ENCODE results near the gene OCIAD2. TPM values are rescaled to one million over a fixed set of nuclear protein-coding genes. Genes with fewer than 3 reads are reported as not detected.
"Not testable (repeated sequence)": the region's sequence is repeated elsewhere in the genome, so short reads cannot be mapped to it uniquely, and the experiment has no call there.

OCIAD2 gene
- polyA plus RNA-seq, 2 donors: 39.8 to 40.2 TPM

DNA sequence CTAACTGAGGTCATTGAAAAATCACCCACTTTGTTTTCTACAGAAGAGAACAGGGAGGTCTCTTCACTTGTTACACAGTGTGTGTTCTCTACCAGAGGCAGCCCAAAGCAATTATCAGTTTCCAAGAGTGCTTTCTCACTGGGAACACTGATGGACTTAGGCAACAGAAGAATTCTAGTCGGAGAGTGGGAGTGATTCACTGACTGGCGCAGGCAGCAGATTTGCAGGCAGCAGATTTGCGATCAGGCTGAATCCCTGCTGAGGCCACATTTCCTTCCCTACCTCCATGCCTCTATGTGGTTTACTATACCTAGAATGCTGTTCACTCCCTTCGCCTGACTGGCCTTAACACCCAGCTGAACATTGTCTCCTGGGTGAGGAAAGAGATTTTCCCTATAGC is 6.6 kb downstream of the OCIAD2 start:
- H3K27me3 ChIP-seq (ENCODE audit: control insufficient read depth in 1 of 2, insufficient read depth in 2 of 2, low read length in 2 of 2): no peaks in the 10 kb centered on the region
- 86 to 92% methylated on average over 4 of the region's 4 CpGs for WGBS, 2 donors
- no peak overlapping the region for H3K27ac ChIP-seq (ENCODE audit: low read depth in 2 of 2, low read length in 1 of 2)
- peaks cover 3 to 6% of the 10 kb centered on the region in 2 donors for H3K36me3 ChIP-seq (ENCODE audit: control insufficient read depth in 2 of 2, insufficient read depth in 2 of 2, low read length in 1 of 2)
- peaks cover 0 to 4% of the 10 kb centered on the region in 2 donors for H3K4me1 ChIP-seq (ENCODE audit: control insufficient read depth in 2 of 2, insufficient read depth in 2 of 2, low read length in 1 of 2)
- H3K9me3 ChIP-seq (ENCODE audit: control insufficient read depth in 2 of 2, insufficient read depth in 1 of 2, low read depth in 1 of 2, low read length in 1 of 2): no peaks in the 10 kb centered on the region
- no peak overlapping the region for H3K4me3 ChIP-seq (ENCODE audit: low read depth in 1 of 2, low read length in 2 of 2)

DNA sequence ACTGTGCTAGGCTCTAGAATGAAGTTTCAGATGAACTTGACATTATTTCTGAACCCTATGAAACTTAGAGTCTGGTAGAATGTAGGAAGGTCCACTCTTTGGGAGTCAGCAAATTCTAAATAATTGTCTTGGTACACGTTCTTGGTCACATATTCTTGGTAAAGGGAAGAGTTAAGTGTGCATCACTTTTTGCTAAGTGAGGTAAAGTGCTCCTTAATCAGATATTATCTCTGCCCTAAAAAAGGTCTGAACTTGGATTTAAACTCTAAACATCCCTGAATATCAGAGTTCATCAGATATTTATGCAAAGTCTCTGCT is 7.2 kb downstream of the OCIAD2 start:
- Histone ChIP-seq H3K9me3 (ENCODE audit: control insufficient read depth in 2 of 2, insufficient read depth in 1 of 2, low read depth in 1 of 2, low read length in 1 of 2) (no peaks in the 10 kb centered on the region), H3K27ac (ENCODE audit: low read depth in 2 of 2, low read length in 1 of 2) (no peak overlapping the region), H3K4me3 (ENCODE audit: low read depth in 1 of 2, low read length in 2 of 2) (no peak overlapping the region), H3K27me3 (ENCODE audit: control insufficient read depth in 1 of 2, insufficient read depth in 2 of 2, low read length in 2 of 2) (no peaks in the 10 kb centered on the region), H3K36me3 (ENCODE audit: control insufficient read depth in 2 of 2, insufficient read depth in 2 of 2, low read length in 1 of 2) (peaks cover 3 to 6% of the 10 kb centered on the region in 2 donors), H3K4me1 (ENCODE audit: control insufficient read depth in 2 of 2, insufficient read depth in 2 of 2, low read length in 1 of 2) (peaks cover 0 to 4% of the 10 kb centered on the region in 2 donors)
- 76 to 77% methylated on average over 1 of the region's 1 CpG for WGBS, 2 donors

DNA sequence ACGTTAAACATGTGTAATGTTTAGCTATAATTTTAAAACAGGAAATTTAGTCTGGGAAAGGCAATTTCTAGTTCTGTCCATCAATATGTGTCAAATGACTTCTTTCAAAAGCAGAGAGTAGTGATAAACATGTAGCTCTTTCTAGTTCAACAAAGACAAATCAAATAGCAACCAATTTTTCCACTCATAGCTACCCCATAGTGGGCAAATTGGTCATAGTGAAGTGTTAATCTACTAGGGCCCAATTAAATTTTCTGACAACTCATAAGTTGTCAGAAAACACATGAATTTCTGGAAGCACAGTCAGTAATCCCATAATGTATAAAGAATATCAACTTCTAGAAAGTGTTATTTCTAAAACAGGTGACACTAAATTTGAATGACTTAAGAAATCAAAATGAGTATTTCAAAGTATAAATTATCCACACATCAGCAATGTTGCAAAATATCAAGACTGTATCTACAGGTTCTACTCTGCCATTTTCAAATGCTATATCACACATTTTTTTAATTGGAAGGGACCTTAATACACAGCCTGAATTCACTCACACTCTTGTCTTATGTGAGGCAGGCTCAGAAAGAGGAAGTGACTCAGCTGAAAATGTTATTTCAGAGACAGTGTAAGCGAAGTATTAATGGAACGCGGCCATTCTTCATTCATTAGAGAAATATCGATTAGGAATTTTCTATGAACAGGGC is 7.7 kb downstream of the OCIAD2 start:
- Histone ChIP-seq H3K27ac (ENCODE audit: low read depth in 2 of 2, low read length in 1 of 2) (no peak overlapping the region), H3K4me3 (ENCODE audit: low read depth in 1 of 2, low read length in 2 of 2) (no peak overlapping the region), H3K4me1 (ENCODE audit: control insufficient read depth in 2 of 2, insufficient read depth in 2 of 2, low read length in 1 of 2) (peaks cover 0 to 4% of the 10 kb centered on the region in 2 donors), H3K9me3 (ENCODE audit: control insufficient read depth in 2 of 2, insufficient read depth in 1 of 2, low read depth in 1 of 2, low read length in 1 of 2) (no peaks in the 10 kb centered on the region), H3K36me3 (ENCODE audit: control insufficient read depth in 2 of 2, insufficient read depth in 2 of 2, low read length in 1 of 2) (peaks cover 3 to 6% of the 10 kb centered on the region in 2 donors), H3K27me3 (ENCODE audit: control insufficient read depth in 1 of 2, insufficient read depth in 2 of 2, low read length in 2 of 2) (no peaks in the 10 kb centered on the region)
- 77 to 78% methylated on average over 5 of the region's 5 CpGs for WGBS, 2 donors

DNA sequence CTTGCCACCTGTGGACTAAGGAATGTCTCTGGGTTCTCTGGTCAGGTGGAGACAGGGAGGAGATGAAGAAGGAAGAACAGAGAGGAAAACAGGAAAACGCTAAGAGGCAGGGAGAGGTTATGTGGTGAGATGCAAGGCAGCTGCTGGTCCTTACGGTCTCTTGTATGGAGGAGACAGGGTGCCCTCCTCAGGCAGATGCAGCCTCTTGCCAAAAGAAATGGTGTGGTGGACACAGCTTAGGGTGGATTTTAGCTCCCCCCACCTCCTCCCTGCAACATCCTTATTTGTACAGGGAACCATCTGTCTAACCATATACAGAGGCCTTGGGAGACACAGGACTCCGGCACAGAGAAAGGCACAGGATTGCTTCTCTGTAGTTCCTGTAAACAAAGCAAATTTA is 9.7 kb downstream of the OCIAD2 start:
- Histone ChIP-seq H3K4me1 (ENCODE audit: control insufficient read depth in 2 of 2, insufficient read depth in 2 of 2, low read length in 1 of 2) (no peaks in the 10 kb centered on the region), H3K36me3 (ENCODE audit: control insufficient read depth in 2 of 2, insufficient read depth in 2 of 2, low read length in 1 of 2) (peaks cover 3 to 6% of the 10 kb centered on the region in 2 donors), H3K27me3 (ENCODE audit: control insufficient read depth in 1 of 2, insufficient read depth in 2 of 2, low read length in 2 of 2) (no peaks in the 10 kb centered on the region), H3K27ac (ENCODE audit: low read depth in 2 of 2, low read length in 1 of 2) (no peak overlapping the region), H3K9me3 (ENCODE audit: control insufficient read depth in 2 of 2, insufficient read depth in 1 of 2, low read depth in 1 of 2, low read length in 1 of 2) (no peaks in the 10 kb centered on the region), H3K4me3 (ENCODE audit: low read depth in 1 of 2, low read length in 2 of 2) (no peak overlapping the region)
- 89 to 90% methylated on average over 3 of the region's 3 CpGs for WGBS, 2 donors

DNA sequence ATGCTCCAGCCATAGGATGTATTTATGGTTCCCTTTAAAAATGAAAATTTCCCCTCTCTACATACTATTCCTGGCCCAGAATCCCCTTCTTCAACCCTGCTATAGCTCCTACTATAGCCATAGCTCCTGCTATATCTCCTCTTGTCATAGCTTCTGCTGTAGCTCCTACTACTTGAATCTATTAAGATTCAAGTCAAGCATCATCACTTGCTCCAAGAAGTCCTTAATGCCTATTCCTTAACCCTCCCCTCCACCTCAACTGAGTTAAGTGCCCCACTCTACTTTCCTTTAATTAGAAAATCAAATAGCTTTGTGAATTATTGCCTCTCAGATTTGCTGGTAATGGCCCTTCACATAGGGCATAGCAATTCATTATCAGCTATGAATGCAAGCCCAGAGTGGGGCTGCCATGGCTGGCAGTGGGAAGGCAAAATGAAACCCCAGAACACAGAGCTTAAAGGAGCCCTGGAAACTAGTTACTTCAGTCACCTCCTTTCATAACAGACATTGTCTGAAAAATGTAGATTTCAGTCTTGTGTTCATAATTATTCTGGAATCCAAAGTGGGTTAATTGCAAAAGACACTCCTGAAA is 15.4 kb downstream of the OCIAD2 start:
- Histone ChIP-seq H3K27me3 (ENCODE audit: control insufficient read depth in 1 of 2, insufficient read depth in 2 of 2, low read length in 2 of 2) (no peaks in the 10 kb centered on the region), H3K36me3 (ENCODE audit: control insufficient read depth in 2 of 2, insufficient read depth in 2 of 2, low read length in 1 of 2) (peaks cover 0 to 2% of the 10 kb centered on the region in 2 donors), H3K27ac (ENCODE audit: low read depth in 2 of 2, low read length in 1 of 2) (no peak overlapping the region), H3K4me1 (ENCODE audit: control insufficient read depth in 2 of 2, insufficient read depth in 2 of 2, low read length in 1 of 2) (no peaks in the 10 kb centered on the region), H3K4me3 (ENCODE audit: low read depth in 1 of 2, low read length in 2 of 2) (no peak overlapping the region), H3K9me3 (ENCODE audit: control insufficient read depth in 2 of 2, insufficient read depth in 1 of 2, low read depth in 1 of 2, low read length in 1 of 2) (no peaks in the 10 kb centered on the region)

DNA sequence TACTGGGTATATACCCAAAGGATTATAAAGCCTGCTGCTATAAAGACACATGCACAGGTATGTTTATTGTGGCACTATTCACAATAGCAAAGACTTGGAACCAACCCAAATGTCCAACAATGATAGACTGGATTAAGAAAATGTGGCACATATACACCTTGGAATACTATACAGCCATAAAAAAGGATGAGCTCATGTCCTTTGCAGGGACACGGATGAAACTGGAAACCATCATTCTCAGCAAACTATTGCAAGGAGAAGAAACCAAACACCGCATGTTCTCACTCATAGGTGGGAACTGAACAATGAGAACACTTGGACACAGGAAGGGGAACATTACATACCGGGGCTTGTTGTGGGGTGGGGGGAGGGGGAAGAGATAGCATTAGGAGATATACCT is 16.8 kb downstream of the OCIAD2 start:
- WGBS, 2 donors: 97% methylated on average over 3 of the region's 3 CpGs
- H3K27me3 ChIP-seq (ENCODE audit: control insufficient read depth in 1 of 2, insufficient read depth in 2 of 2, low read length in 2 of 2); H3K36me3 ChIP-seq (ENCODE audit: control insufficient read depth in 2 of 2, insufficient read depth in 2 of 2, low read length in 1 of 2); H3K4me3 ChIP-seq (ENCODE audit: low read depth in 1 of 2, low read length in 2 of 2); H3K4me1 ChIP-seq (ENCODE audit: control insufficient read depth in 2 of 2, insufficient read depth in 2 of 2, low read length in 1 of 2); H3K27ac ChIP-seq (ENCODE audit: low read depth in 2 of 2, low read length in 1 of 2); H3K9me3 ChIP-seq (ENCODE audit: control insufficient read depth in 2 of 2, insufficient read depth in 1 of 2, low read depth in 1 of 2, low read length in 1 of 2): not testable (repeated sequence)

DNA sequence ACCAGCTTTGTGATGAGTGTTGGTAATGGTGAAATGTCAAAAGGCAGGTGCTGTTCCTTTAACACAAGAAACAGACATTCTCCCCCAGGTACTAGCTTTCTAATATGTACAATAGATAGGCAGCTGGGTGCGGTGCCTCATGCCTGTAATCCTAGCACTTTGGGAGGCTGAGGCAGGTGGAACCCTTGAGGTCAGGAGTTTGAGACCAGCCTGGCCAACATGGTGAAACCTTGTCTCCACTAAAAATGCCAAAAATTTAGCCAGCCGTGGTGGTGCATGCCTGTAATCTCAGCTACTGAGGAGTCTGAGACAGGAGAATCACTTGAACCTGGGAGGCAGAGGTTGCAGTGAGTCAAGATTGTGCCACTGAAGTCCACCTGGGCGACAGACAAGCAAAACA is 24.9 kb downstream of the OCIAD2 start:
- H3K9me3 ChIP-seq (ENCODE audit: control insufficient read depth in 2 of 2, insufficient read depth in 1 of 2, low read depth in 1 of 2, low read length in 1 of 2); H3K27ac ChIP-seq (ENCODE audit: low read depth in 2 of 2, low read length in 1 of 2); H3K4me3 ChIP-seq (ENCODE audit: low read depth in 1 of 2, low read length in 2 of 2); H3K4me1 ChIP-seq (ENCODE audit: control insufficient read depth in 2 of 2, insufficient read depth in 2 of 2, low read length in 1 of 2); H3K27me3 ChIP-seq (ENCODE audit: control insufficient read depth in 1 of 2, insufficient read depth in 2 of 2, low read length in 2 of 2); H3K36me3 ChIP-seq (ENCODE audit: control insufficient read depth in 2 of 2, insufficient read depth in 2 of 2, low read length in 1 of 2): not testable (repeated sequence)
- WGBS, 2 donors: 82 to 86% methylated on average over 3 of the region's 3 CpGs

DNA sequence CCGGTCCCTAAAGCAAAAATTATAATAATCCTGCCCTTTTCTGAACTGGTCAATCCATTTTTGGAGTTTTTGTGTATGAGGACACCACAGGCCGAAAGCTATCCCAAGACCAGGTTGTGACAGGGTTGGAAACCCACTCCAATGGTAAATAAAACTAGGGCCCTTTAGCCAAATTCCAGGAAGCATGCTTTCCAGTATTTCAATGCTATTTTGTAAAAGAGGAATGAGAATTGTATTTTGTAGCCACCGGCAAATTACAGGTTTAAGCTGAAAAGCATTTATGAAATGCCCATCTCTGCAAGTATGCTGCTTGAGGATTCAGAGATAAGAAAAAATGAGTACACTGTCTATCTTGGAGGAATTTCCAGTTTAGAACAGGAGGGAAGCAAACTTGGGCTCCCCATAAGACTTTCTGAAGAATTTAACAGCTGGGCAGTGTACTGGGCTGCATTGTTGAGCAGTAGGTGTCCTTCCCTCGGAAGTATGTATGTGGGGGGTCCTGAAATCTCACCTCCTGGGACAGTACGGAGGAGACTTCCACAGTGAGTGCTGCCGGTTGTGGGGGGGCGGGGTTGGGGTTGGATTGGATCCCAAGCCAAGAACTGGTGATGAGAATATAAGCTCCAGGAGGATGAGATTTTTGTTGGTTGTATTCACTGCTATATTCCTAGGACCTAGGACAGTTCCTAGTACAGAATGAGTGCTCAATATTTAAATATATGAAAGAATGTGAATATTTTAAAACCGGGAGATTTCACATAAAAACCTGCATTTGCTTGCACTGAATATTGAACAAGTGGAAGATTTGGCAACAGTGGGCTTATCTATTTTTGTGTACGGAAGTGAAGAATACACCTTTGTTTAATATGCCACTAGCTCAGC is 26.8 kb downstream of the OCIAD2 start:
- H3K27me3 ChIP-seq (ENCODE audit: control insufficient read depth in 1 of 2, insufficient read depth in 2 of 2, low read length in 2 of 2): no peaks in the 10 kb centered on the region
- no peak overlapping the region for H3K27ac ChIP-seq (ENCODE audit: low read depth in 2 of 2, low read length in 1 of 2)
- H3K4me1 ChIP-seq (ENCODE audit: control insufficient read depth in 2 of 2, insufficient read depth in 2 of 2, low read length in 1 of 2): peaks cover 0 to under 1% of the 10 kb centered on the region in 2 donors
- H3K4me3 ChIP-seq (ENCODE audit: low read depth in 1 of 2, low read length in 2 of 2): no peak overlapping the region
- H3K9me3 ChIP-seq (ENCODE audit: control insufficient read depth in 2 of 2, insufficient read depth in 1 of 2, low read depth in 1 of 2, low read length in 1 of 2): no peaks in the 10 kb centered on the region
- H3K36me3 ChIP-seq (ENCODE audit: control insufficient read depth in 2 of 2, insufficient read depth in 2 of 2, low read length in 1 of 2): no peaks in the 10 kb centered on the region
- WGBS, 2 donors: 70 to 71% methylated on average over 9 of the region's 9 CpGs

DNA sequence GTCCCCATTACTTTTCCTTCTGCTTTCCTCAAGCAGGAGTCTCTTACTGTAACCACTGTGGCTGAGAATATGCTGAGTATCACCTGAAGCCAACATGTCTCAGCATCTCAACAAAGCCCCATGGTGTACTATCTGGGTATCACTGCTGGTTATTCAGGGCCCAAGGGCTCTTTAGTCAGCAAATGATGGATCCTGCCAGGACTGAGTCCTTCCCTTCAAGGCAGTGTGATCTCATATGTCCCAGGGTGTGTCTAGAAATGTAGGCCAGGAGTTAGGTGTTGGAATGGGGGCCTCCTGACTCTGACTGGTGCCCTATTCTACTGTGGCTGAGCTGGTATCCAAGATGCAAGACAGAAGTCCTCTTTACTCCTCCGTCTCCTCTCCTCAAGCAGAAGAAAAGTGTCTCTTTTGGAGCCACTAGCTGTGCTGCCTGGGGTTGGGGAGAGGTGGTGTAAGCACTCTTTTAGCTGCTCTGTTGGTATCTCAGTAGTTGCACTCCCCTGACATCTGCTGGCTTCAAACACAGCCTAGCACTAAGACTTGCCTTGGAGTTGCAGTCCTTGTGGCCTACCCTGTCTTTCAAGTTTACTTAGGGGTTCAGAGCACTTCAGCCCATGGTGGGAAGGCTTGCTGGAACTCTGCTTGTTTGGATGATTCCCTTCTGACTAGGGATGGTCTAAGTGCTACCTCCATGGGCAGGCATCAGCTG is 28.6 kb downstream of the OCIAD2 start:
- no peaks in the 10 kb centered on the region for H3K36me3 ChIP-seq (ENCODE audit: control insufficient read depth in 2 of 2, insufficient read depth in 2 of 2, low read length in 1 of 2)
- WGBS, 2 donors: 90 to 95% methylated on average over 1 of the region's 1 CpG
- H3K27ac ChIP-seq (ENCODE audit: low read depth in 2 of 2, low read length in 1 of 2): no peak overlapping the region
- H3K4me1 ChIP-seq (ENCODE audit: control insufficient read depth in 2 of 2, insufficient read depth in 2 of 2, low read length in 1 of 2): no peaks in the 10 kb centered on the region
- H3K27me3 ChIP-seq (ENCODE audit: control insufficient read depth in 1 of 2, insufficient read depth in 2 of 2, low read length in 2 of 2): no peaks in the 10 kb centered on the region
- no peak overlapping the region for H3K4me3 ChIP-seq (ENCODE audit: low read depth in 1 of 2, low read length in 2 of 2)
- H3K9me3 ChIP-seq (ENCODE audit: control insufficient read depth in 2 of 2, insufficient read depth in 1 of 2, low read depth in 1 of 2, low read length in 1 of 2): no peaks in the 10 kb centered on the region

Data from esophagus (tissue), 2 donors.